ENCODE results near the gene C1QTNF9B.
A peak's percentile ranks its signal among the peaks of the same experiment; 100 is the strongest.
"Not testable (repeated sequence)": the region's sequence is repeated elsewhere in the genome, so short reads cannot be mapped to it uniquely, and the experiment has no call there.

Gene C1QTNF9B

GRCh38 chr13:23905766-23906165 is 8.5 kb upstream of the C1QTNF9B start:
- Mint-ChIP-seq H3K27ac (no peak overlapping the region), H3K4me1 (ENCODE audit: low read depth) (peaks cover 5% of the 10 kb centered on the region), H3K9me3 (ENCODE audit: low read depth) (no peaks in the 10 kb centered on the region), H3K27me3 (peaks cover 24% of the 10 kb centered on the region), H3K4me3 (no peak overlapping the region), H3K36me3 (no peaks in the 10 kb centered on the region)

- Mint-ChIP-seq H3K4me1 (ENCODE audit: low read depth) (peaks cover 5% of the 10 kb centered on the region), H3K27me3 (peaks cover 26% of the 10 kb centered on the region), H3K4me3 (peak overlapping the region; percentile 27), H3K36me3 (no peaks in the 10 kb centered on the region), H3K9me3 (ENCODE audit: low read depth) (no peaks in the 10 kb centered on the region), H3K27ac (no peak overlapping the region)
These were observed 6.6 kb upstream of the C1QTNF9B start for GRCh38 chr13:23903906-23904280.

DNA sequence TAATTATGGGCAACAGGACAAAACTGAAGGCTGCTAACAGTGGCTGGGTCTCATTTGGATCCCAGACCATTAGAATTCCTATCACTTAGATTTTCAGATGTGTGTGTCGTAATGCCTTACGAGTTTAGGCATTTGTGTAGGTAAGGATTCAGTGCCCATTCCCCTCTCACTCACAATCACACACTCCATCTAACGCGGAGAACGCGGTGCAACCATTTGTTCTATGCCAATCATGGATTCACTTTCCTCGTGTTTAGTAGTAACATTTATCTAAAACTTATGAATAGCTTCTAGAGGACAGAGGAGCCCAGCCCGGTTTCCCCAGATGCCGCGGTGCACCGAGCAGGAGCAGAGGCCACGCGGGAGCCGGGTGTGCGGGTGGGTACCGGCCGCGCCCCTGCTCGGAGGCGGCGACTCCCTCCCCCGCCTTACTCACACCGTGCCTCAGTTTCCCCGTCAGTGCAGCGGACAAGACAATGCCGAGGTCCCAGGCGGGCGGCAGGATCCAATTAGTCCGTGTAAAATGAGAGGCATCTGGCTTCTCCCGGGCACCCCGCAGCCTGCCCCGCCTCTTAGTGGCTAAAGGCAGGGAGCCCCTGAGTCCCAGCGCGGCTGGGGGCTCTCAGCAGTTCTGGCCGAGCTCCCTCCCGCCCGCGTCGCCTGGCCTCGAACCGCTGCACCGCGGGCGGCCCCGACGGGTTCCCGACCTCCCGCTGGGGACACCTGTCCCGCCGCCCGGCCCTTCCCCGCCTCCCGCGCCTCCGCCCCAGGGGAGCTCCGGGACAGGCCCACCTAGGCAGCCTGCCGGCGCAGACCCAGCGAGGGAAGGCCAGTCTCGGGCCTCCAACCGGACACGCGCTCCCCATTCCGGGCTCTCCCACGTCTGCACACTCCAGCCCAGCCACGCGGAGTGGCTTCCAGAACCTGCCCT is 5.9 kb upstream of the C1QTNF9B start:
- Mint-ChIP-seq H3K4me1 (ENCODE audit: low read depth) (peaks cover 5% of the 10 kb centered on the region), H3K27me3 (peaks cover 26% of the 10 kb centered on the region), H3K9me3 (ENCODE audit: low read depth) (no peaks in the 10 kb centered on the region), H3K4me3 (peak overlapping the region; percentile 53), H3K27ac (no peak overlapping the region), H3K36me3 (no peaks in the 10 kb centered on the region)

- Mint-ChIP-seq H3K27me3 (peaks cover 20% of the 10 kb centered on the region), H3K9me3 (ENCODE audit: low read depth) (no peaks in the 10 kb centered on the region)
These were observed 4.1 kb upstream of the C1QTNF9B start for GRCh38 chr13:23901365-23901764.

GRCh38 chr13:23899555-23899954 is 2.3 kb upstream of the C1QTNF9B start:
- H3K9me3 Mint-ChIP-seq (ENCODE audit: low read depth), result no peaks in the 10 kb centered on the region
- H3K36me3 Mint-ChIP-seq, result no peaks in the 10 kb centered on the region

More at GRCh38 chr13:23901365-23901764, 4.1 kb upstream of the C1QTNF9B start:
- H3K4me1 Mint-ChIP-seq (ENCODE audit: low read depth), result peaks cover 5% of the 10 kb centered on the region
- H3K36me3 Mint-ChIP-seq, result no peaks in the 10 kb centered on the region
- H3K4me3 Mint-ChIP-seq, result no peak overlapping the region
- H3K27ac Mint-ChIP-seq, result no peak overlapping the region

DNA sequence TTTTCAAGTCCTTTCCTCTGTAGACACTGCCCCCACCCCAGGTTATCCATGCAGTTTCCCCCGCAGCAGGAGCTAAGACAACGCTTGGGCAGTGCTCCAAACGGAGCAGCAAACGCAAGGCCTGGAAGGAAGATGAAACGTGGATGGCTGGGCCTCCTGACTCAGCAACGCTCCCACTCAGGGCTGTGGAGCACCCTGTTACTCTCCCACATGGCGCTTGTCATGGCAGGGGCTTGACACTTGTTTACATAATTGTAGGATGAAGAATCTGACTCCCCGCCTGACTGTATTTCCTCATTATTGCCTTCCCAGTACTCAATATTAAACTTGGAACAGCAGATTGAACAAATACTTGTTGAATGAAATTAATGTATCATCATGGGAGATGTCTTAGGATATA is 799 bp upstream of the C1QTNF9B start:
- peaks cover 16% of the 10 kb centered on the region for H3K27me3 Mint-ChIP-seq
- no peaks in the 10 kb centered on the region for H3K36me3 Mint-ChIP-seq
- H3K4me1 Mint-ChIP-seq (ENCODE audit: low read depth), result peaks cover 3% of the 10 kb centered on the region
- no peak overlapping the region for H3K27ac Mint-ChIP-seq
- H3K4me3 Mint-ChIP-seq, result no peak overlapping the region
- no peaks in the 10 kb centered on the region for H3K9me3 Mint-ChIP-seq (ENCODE audit: low read depth)

More at GRCh38 chr13:23899555-23899954, 2.3 kb upstream of the C1QTNF9B start:
- no peak overlapping the region for H3K4me3 Mint-ChIP-seq
- H3K4me1 Mint-ChIP-seq (ENCODE audit: low read depth), result peaks cover 5% of the 10 kb centered on the region
- peaks cover 19% of the 10 kb centered on the region for H3K27me3 Mint-ChIP-seq
- H3K27ac Mint-ChIP-seq, result no peak overlapping the region

DNA sequence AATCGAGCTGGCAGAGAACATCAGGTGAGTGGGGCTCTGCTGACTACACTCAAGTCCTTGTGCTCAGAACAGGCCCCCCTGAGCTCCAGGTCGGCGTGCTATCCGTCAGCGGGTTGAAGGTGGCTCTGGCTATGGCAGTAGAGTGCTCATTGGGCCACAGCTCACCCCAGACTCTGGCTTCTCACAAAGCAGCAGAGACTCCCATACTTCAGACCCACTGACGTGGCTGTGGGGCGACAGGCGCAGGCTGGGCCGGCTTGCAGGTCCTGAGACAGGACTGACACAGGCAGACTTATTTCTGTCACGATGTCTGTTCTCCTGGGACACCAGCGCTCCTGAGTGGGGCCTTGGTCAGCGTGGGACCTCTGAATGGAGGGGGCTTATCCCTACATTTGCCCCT is 2.6 kb downstream of the C1QTNF9B start:
- not testable (repeated sequence) for H3K4me3 Mint-ChIP-seq; H3K9me3 Mint-ChIP-seq (ENCODE audit: low read depth)

GRCh38 chr13:23893791-23894190 is 3.5 kb downstream of the C1QTNF9B start:
- not testable (repeated sequence) for H3K4me3 Mint-ChIP-seq; H3K4me1 Mint-ChIP-seq (ENCODE audit: low read depth); H3K27ac Mint-ChIP-seq; H3K36me3 Mint-ChIP-seq; H3K9me3 Mint-ChIP-seq (ENCODE audit: low read depth); H3K27me3 Mint-ChIP-seq

More for the DNA sequence above, 2.6 kb downstream of the C1QTNF9B start:
- H3K27ac Mint-ChIP-seq; H3K36me3 Mint-ChIP-seq; H3K4me1 Mint-ChIP-seq (ENCODE audit: low read depth); H3K27me3 Mint-ChIP-seq: not testable (repeated sequence)

DNA sequence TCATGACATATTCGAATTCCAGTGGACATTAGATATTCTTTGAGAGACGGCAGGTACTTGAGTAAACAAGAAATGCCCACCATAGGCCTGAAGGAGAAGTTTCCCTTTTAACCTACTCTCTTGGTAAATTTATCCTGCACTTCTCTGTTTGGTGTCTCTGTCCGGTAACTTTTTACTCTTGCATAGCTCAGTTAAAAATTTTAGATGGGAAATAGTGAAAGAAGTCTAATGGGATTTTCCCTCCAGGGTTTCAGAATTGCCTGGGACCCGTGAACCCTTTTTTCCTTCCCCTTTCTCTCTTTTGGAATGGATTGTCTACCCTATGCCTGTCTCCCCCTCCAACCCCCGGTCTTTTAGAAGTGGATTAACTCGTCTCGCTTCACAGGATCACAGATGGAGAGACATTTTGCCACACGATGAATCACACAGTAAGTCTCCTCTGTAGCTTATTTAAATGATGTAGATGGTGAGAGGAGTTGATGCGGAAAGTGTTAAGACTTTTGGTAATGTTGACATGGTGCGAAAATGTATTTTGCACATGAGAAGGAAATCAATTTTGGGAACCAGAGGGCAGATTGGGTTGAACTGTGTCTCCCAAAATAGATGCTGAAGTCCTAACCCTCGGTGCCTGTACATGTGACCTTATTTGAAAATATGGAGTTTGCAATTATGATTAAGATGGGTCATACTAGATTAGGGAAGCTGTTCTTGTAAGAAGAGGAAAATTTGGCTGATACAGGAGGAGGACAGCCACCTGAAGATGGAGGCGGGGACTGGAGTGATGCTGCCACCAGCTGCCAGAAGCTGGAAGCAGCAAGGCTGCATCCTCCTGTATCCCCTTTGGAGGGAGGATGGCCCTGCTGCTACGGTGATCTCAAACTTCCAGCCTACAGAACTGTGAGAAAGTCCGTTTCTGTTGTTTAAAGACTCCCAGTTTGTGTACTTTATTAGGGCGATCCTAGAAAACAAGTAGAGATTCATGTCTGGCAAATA is 7.4 kb downstream of the C1QTNF9B start:
- Mint-ChIP-seq H3K27me3 (no peaks in the 10 kb centered on the region), H3K4me1 (ENCODE audit: low read depth) (peaks cover 24% of the 10 kb centered on the region), H3K27ac (peak overlapping the region; percentile 64), H3K36me3 (peaks cover 2% of the 10 kb centered on the region), H3K4me3 (peak overlapping the region; percentile 86), H3K9me3 (ENCODE audit: low read depth) (no peaks in the 10 kb centered on the region)

DNA sequence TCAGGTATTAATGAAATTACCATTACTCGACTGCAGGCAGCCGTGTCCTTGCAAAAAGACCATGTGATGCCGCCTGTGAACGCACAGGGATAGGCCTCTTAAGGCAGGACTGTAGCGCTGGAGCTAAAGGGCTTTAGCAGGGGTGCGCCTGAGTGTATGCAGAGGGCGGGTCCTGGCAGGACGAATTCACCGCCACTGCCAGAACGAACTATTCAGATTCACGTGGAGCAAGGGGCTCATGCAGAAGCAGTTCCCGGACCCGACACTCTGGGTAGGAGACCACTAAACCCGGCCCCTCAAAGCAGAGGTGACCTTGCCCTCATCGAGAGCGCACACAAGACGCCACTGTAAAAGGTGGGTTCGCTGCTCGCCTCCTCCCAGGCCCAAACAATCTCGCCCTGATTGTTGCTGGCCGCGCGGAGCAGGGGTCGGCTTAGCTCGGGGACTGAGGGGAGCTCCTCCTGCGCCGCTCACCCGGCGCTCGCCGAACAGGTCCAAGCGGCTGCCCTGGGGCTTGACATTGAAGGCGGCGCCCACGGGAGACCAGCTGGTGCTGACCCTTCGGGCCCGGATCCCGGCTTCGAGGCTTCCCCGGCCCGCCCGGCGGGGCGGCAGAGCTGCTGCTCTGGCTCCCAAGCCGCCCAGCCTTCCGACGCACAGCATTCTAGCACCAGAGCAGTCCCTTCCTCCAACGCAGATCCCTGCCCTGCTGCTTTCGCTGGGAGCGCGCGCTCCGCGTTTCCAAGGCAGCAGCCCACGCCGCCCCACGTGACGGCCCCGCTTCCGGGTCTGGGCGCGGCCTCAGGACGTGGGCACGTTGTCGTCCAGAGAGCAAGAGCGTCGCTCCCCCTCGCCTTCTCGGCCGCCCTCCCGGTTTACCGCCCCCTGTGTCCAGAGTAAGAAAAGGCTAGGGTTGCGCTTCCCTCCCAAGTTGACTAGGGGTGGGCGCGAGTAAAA is 8.4 kb downstream of the C1QTNF9B start, which contains the start of gene MIPEP:
MIPEP (minus strand) TSS at position 743 of the 957 bp plus-strand sequence; CDS start at position 663, 80 bp downstream.
- Mint-ChIP-seq H3K27me3 (no peaks in the 10 kb centered on the region), H3K36me3 (peaks cover 3% of the 10 kb centered on the region), H3K27ac (peak within 1 kb of the TSS; percentile 64), H3K4me1 (ENCODE audit: low read depth) (peaks cover 25% of the 10 kb centered on the region), H3K9me3 (ENCODE audit: low read depth) (no peaks in the 10 kb centered on the region), H3K4me3 (peak within 1 kb of the TSS; percentile 86)

- not testable (repeated sequence) for H3K27ac Mint-ChIP-seq; H3K9me3 Mint-ChIP-seq (ENCODE audit: low read depth); H3K36me3 Mint-ChIP-seq; H3K4me3 Mint-ChIP-seq; H3K27me3 Mint-ChIP-seq
- peaks cover 19% of the 10 kb centered on the region for H3K4me1 Mint-ChIP-seq (ENCODE audit: low read depth)
These were observed 12.9 kb downstream of the C1QTNF9B start for GRCh38 chr13:23884361-23884760.

GRCh38 chr13:23883255-23883654 is 14.0 kb downstream of the C1QTNF9B start:
- H3K4me1 Mint-ChIP-seq (ENCODE audit: low read depth), result peaks cover 16% of the 10 kb centered on the region
- H3K9me3 Mint-ChIP-seq (ENCODE audit: low read depth), result no peaks in the 10 kb centered on the region
- H3K4me3 Mint-ChIP-seq, result no peak overlapping the region
- H3K36me3 Mint-ChIP-seq, result peaks cover 8% of the 10 kb centered on the region
- H3K27me3 Mint-ChIP-seq, result no peaks in the 10 kb centered on the region
- H3K27ac Mint-ChIP-seq, result no peak overlapping the region

GRCh38 chr13:23881402-23881800 is 15.9 kb downstream of the C1QTNF9B start:
- H3K27ac Mint-ChIP-seq; H3K4me3 Mint-ChIP-seq; H3K4me1 Mint-ChIP-seq (ENCODE audit: low read depth); H3K9me3 Mint-ChIP-seq (ENCODE audit: low read depth); H3K27me3 Mint-ChIP-seq: not testable (repeated sequence)
- H3K36me3 Mint-ChIP-seq, result peaks cover 10% of the 10 kb centered on the region
